Measurements from ENCODE around the gene TMEM140. TPM values are rescaled to one million over a fixed set of nuclear protein-coding genes. Genes with fewer than 3 reads are reported as not detected.

The TMEM140 gene
- total and polyA plus RNA-seq, 2 of the 13 experiments (the other 11 are each of a cell fraction or from before 2014, with no cell fraction given) = 9.2 to 21.7 TPM

GRCh38 chr7:135197906-135198655 lies 50.2 kb downstream of the TMEM140 start (continued):
- TF ChIP-seq, protein P1, sequence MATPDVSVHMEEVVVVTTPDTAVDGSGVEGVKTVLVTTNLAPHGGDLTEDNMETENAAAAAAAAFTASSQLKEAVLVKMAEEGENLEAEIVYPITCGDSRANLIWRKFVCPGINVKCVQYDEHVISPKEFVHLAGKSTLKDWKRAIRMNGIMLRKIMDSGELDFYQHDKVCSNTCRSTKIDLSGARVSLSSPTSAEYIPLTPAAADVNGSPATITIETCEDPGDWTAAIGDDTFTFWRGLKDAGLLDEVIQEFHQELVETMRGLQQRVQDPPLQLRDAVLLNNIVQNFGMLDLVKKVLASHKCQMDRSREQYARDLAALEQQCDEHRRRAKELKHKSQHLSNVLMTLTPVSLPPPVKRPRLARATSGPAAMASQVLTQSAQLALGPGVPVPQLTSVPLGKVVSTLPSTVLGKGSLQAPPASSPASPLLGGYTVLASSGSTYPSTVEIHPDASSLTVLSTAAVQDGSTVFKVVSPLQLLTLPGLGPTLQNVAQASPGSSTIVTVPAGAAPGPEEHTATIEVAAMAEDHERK (CRISPR knock-in tag; IDR thresholded peaks at IDR 0.05; ENCODE audit: low read depth) = no peak
- TF ChIP-seq ZNF777 (CRISPR knock-in tag; IDR thresholded peaks at IDR 0.05) = no peak
- no peak for TF ChIP-seq ZNF713 (CRISPR knock-in tag; IDR thresholded peaks at IDR 0.05)
- TF ChIP-seq ATF5 (CRISPR knock-in tag; IDR thresholded peaks at IDR 0.05; ENCODE audit: low read depth) = no peak
- TF ChIP-seq ZMAT3 (CRISPR knock-in tag; conservative IDR thresholded peaks at IDR 0.05) = no peak
- no peak for TF ChIP-seq PCBP2 (optimal IDR thresholded peaks at IDR 0.05; ENCODE audit: low read depth, low read length, poor library complexity, severe bottlenecking)
- no peak for TF ChIP-seq ZNF747 (CRISPR knock-in tag; IDR thresholded peaks at IDR 0.05; ENCODE audit: borderline replicate concordance)
- TF ChIP-seq, protein P2, sequence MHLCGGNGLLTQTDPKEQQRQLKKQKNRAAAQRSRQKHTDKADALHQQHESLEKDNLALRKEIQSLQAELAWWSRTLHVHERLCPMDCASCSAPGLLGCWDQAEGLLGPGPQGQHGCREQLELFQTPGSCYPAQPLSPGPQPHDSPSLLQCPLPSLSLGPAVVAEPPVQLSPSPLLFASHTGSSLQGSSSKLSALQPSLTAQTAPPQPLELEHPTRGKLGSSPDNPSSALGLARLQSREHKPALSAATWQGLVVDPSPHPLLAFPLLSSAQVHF (CRISPR knock-in tag; IDR thresholded peaks at IDR 0.05) = no peak
- no peak for TF ChIP-seq DDIT3 (CRISPR knock-in tag; IDR thresholded peaks at IDR 0.05)
- TF ChIP-seq RARA (CRISPR knock-in tag; IDR thresholded peaks at IDR 0.05) = no peak
